Endodermal cell (in vitro differentiated cells): ENCODE results near the gene PITPNM3. TPM values are rescaled to one million over a fixed set of nuclear protein-coding genes. Genes with fewer than 3 reads are reported as not detected.
A peak's percentile ranks its signal among the peaks of the same experiment; 100 is the strongest.

Experiments used
- DNase-seq: peaks from one replicate; pipeline ENCODE4 v3.0.0-alpha.2; 2017
- H3K27ac ChIP-seq: 2 replicates; pipeline ENCODE4 v1.5.1; 2013; ENCODE audit warnings: mild to moderate bottlenecking, low read depth, low read length, moderate library complexity
- H3K27me3 ChIP-seq: 2 replicates; pipeline ENCODE4 v1.6.1; 2013; ENCODE audit warnings: mild to moderate bottlenecking, low read length, moderate library complexity; ENCODE audit not compliant: insufficient read depth, control insufficient read depth, poor library complexity, severe bottlenecking
- H3K36me3 ChIP-seq: 2 replicates; pipeline ENCODE4 v1.7.0; 2013; ENCODE audit warnings: mild to moderate bottlenecking, low read length, moderate library complexity; ENCODE audit not compliant: control insufficient read depth, insufficient read depth
- H3K4me1 ChIP-seq: one replicate; pipeline ENCODE4 v1.7.0; 2013; ENCODE audit warnings: low read length; ENCODE audit not compliant: control insufficient read depth, insufficient read depth
- H3K4me3 ChIP-seq: 2 replicates; pipeline ENCODE4 v1.5.1; 2013; ENCODE audit warnings: mild to moderate bottlenecking, low read length, moderate library complexity
- H3K9ac ChIP-seq: 2 replicates; pipeline ENCODE4 v1.6.1; 2013; ENCODE audit warnings: mild to moderate bottlenecking, low read length, moderate library complexity; ENCODE audit not compliant: poor library complexity, severe bottlenecking; ENCODE audit errors: extremely low read depth
- H3K9me3 ChIP-seq: 2 replicates; pipeline ENCODE4 v1.6.1; 2013; ENCODE audit warnings: mild to moderate bottlenecking, low read length, moderate library complexity; ENCODE audit not compliant: control insufficient read depth
- H3K27ac Mint-ChIP-seq: 2 replicates; pipeline ENCODE4 v1.8.0; 2020; ENCODE audit warnings: mixed read lengths
- H3K27me3 Mint-ChIP-seq: 2 replicates; pipeline ENCODE4 v1.8.0; 2021; ENCODE audit warnings: mild to moderate bottlenecking, mixed read lengths; ENCODE audit not compliant: insufficient read depth
- H3K36me3 Mint-ChIP-seq: 2 replicates; pipeline ENCODE4 v1.8.0; 2020; ENCODE audit warnings: low read depth, mixed read lengths
- H3K4me1 Mint-ChIP-seq: 2 replicates; pipeline ENCODE4 v1.8.0; 2020; ENCODE audit warnings: mixed read lengths
- H3K4me3 Mint-ChIP-seq: 2 replicates; pipeline ENCODE4 v1.8.0; 2020; ENCODE audit warnings: mild to moderate bottlenecking, moderate library complexity, mixed read lengths
- H3K9me3 Mint-ChIP-seq: 2 replicates; pipeline ENCODE4 v1.8.0; 2020; ENCODE audit warnings: mild to moderate bottlenecking, mixed read lengths
- CTCF ChIP-seq: fragments of 200-600 bp; sonication (generic); conservative IDR thresholded peaks from 2 replicates; pipeline ENCODE4 v1.5.0; 2021; ENCODE audit warnings: antibody characterized with exemption, mild to moderate bottlenecking
- WGBS, 2 experiments: methylation state at CpG; one replicate each; pipeline versions ENCODE4 v1.1.5 to v1.1.7; 2013; ENCODE audit warnings: missing lambda C conversion rate in 2 of 2, mixed read lengths in 1 of 2; ENCODE audit not compliant: insufficient coverage in 1 of 2, insufficient read length in 1 of 2; 5-methylcytosine and 5-hydroxymethylcytosine counted together
- total RNA-seq, 2 donors: library from RNA; stranded (reverse); fragmentation: NEBNext Ultra II Directional in 1 of 2; extraction: Animal tissue kit (Norgen Biotek cat#: 25700) in 1 of 2; gene quantifications; 2 replicates in 1 of 2; 3 replicates in 1 of 2; pipeline ENCODE4 v1.2.1, GENCODE V29; 2021

The PITPNM3 gene
- total RNA-seq, 2 donors from 2014 or later = 1.8 to 2.7 TPM

GRCh38 chr17:6512552-6512951 is 43.8 kb downstream of the PITPNM3 start:
- no peak overlapping the region for H3K9ac ChIP-seq
- no peak overlapping the region for H3K27ac ChIP-seq
- DNase-seq = peak; percentile 10
- no peaks in the 10 kb centered on the region for H3K4me1 ChIP-seq
- Mint-ChIP-seq H3K27ac (no peak overlapping the region), H3K9me3 (no peaks in the 10 kb centered on the region), H3K4me1 (no peaks in the 10 kb centered on the region), H3K4me3 (no peak overlapping the region), H3K27me3 (peaks cover 2% of the 10 kb centered on the region), H3K36me3 (no peaks in the 10 kb centered on the region)
- 76 to 89% methylated on average over 1 to 2 of the region's 2 CpGs for WGBS, 2 experiments
- no peak for TF ChIP-seq CTCF
- H3K27me3 ChIP-seq = no peaks in the 10 kb centered on the region
- H3K4me3 ChIP-seq = no peak overlapping the region
- H3K9me3 ChIP-seq = no peaks in the 10 kb centered on the region
- H3K36me3 ChIP-seq = no peaks in the 10 kb centered on the region

GRCh38 chr17:6510321-6510977 is 45.9 kb downstream of the PITPNM3 start:
- no peaks in the 10 kb centered on the region for H3K4me1 ChIP-seq
- H3K9me3 ChIP-seq = no peaks in the 10 kb centered on the region
- WGBS, 2 experiments = 84 to 93% methylated on average over 7 to 9 of the region's 9 CpGs
- H3K27ac ChIP-seq = no peak overlapping the region
- Mint-ChIP-seq H3K4me3 (no peak overlapping the region), H3K4me1 (no peaks in the 10 kb centered on the region), H3K9me3 (no peaks in the 10 kb centered on the region), H3K27ac (no peak overlapping the region), H3K36me3 (no peaks in the 10 kb centered on the region), H3K27me3 (peaks cover 2% of the 10 kb centered on the region)
- H3K36me3 ChIP-seq = no peaks in the 10 kb centered on the region
- H3K27me3 ChIP-seq = no peaks in the 10 kb centered on the region
- H3K9ac ChIP-seq = no peak overlapping the region
- no peak overlapping the region for H3K4me3 ChIP-seq
- DNase-seq = peak; percentile 45
- no peak for TF ChIP-seq CTCF

- no peak overlapping the region for H3K4me3 ChIP-seq
- H3K27ac ChIP-seq = no peak overlapping the region
- Mint-ChIP-seq H3K36me3 (no peaks in the 10 kb centered on the region), H3K27me3 (peaks cover 2% of the 10 kb centered on the region), H3K4me1 (no peaks in the 10 kb centered on the region), H3K4me3 (no peak overlapping the region), H3K9me3 (no peaks in the 10 kb centered on the region), H3K27ac (no peak overlapping the region)
- no peaks in the 10 kb centered on the region for H3K27me3 ChIP-seq
- no peak for TF ChIP-seq CTCF
- H3K9me3 ChIP-seq = no peaks in the 10 kb centered on the region
- no peak for DNase-seq
- 87 to 91% methylated on average over 4 of the region's 4 CpGs for WGBS, 2 experiments
- H3K36me3 ChIP-seq = no peaks in the 10 kb centered on the region
- H3K4me1 ChIP-seq = no peaks in the 10 kb centered on the region
- no peak overlapping the region for H3K9ac ChIP-seq
These were observed 46.4 kb downstream of the PITPNM3 start for GRCh38 chr17:6509921-6510320.
